Ascending aorta (tissue), 2 donors: ENCODE measurements around the gene HIKESHI. TPM values are rescaled to one million over a fixed set of nuclear protein-coding genes. Genes with fewer than 3 reads are reported as not detected.
"Not testable (repeated sequence)": the region's sequence is repeated elsewhere in the genome, so short reads cannot be mapped to it uniquely, and the experiment has no call there.

Experiments
- DNase-seq, 2 donors: peaks; one replicate each; pipeline ENCODE4 v3.0.0-alpha.2; 2019; ENCODE audit warnings: low spot score in 2 of 2
- H3K27ac ChIP-seq, 2 donors: fragments of 200-600 bp; sonication (generic); one replicate each; pipeline ENCODE4 v1.5.1; 2016 to 2017; ENCODE audit warnings: mild to moderate bottlenecking in 1 of 2
- H3K27me3 ChIP-seq: fragments of 200-600 bp; sonication (generic); one replicate; pipeline ENCODE4 v1.5.1; 2017
- H3K36me3 ChIP-seq, 2 donors: fragments of 200-600 bp; sonication (generic); one replicate each; pipeline ENCODE4 v1.5.1; 2016
- H3K4me1 ChIP-seq, 2 donors: fragments of 200-600 bp; sonication (generic); one replicate each; pipeline ENCODE4 v1.5.1; 2016 to 2017; ENCODE audit warnings: mild to moderate bottlenecking in 1 of 2
- H3K4me3 ChIP-seq, 2 donors: fragments of 200-600 bp; sonication (generic); one replicate each; pipeline ENCODE4 v1.5.1; 2016 to 2017; ENCODE audit warnings: mild to moderate bottlenecking in 1 of 2
- H3K9me3 ChIP-seq, 2 donors: fragments of 200-600 bp; sonication (generic); one replicate each; pipeline ENCODE4 v1.5.1; 2016
- CTCF ChIP-seq, 3 experiments: fragments of 200-600 bp in 2 of 3; fragments of 450-650 bp in 1 of 3; sonication (generic) in 2 of 3; IDR thresholded peaks; one replicate each; pipeline ENCODE4 v1.5.1; 2016 to 2019; ENCODE audit warnings: antibody characterized with exemption in 3 of 3, mild to moderate bottlenecking in 1 of 3, moderate library complexity in 1 of 3
- intact Hi-C: fragments of 100-400 bp; cut with DNase I; formaldehyde crosslinking; loops from one replicate; pipeline ENCODE4 v1.15.1; 2023
- total RNA-seq: library from RNA; depleted of rRNA; stranded (reverse); fragments of >200 nt; gene quantifications from one replicate; pipeline ENCODE4 v1.1.0, GENCODE V29; 2016

The HIKESHI gene
- total RNA-seq, 1 donor from 2014 or later = 28.9 TPM

GRCh38 chr11:86314636-86315035 lies 12.6 kb downstream of the HIKESHI start:
- TF ChIP-seq CTCF (IDR thresholded peaks at IDR 0.05) = no peak
- Histone ChIP-seq H3K27me3 (no peaks in the 10 kb centered on the region), H3K9me3 (no peaks in the 10 kb centered on the region), H3K27ac (no peak overlapping the region), H3K36me3 (peaks cover 9 to 23% of the 10 kb centered on the region in 2 donors), H3K4me3 (no peak overlapping the region), H3K4me1 (no peaks in the 10 kb centered on the region)
- no peak for DNase-seq
- intact Hi-C loops = no loop called here

- no peaks in the 10 kb centered on the region for H3K4me1 ChIP-seq
- no peaks in the 10 kb centered on the region for H3K9me3 ChIP-seq
- no peak overlapping the region for H3K4me3 ChIP-seq
- H3K27me3 ChIP-seq = no peaks in the 10 kb centered on the region
- no peak for DNase-seq
- intact Hi-C loops = no loop called here
- TF ChIP-seq CTCF (IDR thresholded peaks at IDR 0.05) = no peak
- H3K27ac ChIP-seq = no peak overlapping the region
- H3K36me3 ChIP-seq = peaks cover 11 to 38% of the 10 kb centered on the region in 2 donors
Observed at GRCh38 chr11:86335131-86335767, 33.2 kb downstream of the HIKESHI start.

GRCh38 chr11:86337227-86337626 lies 35.2 kb downstream of the HIKESHI start:
- no peak for TF ChIP-seq CTCF (IDR thresholded peaks at IDR 0.05)
- Histone ChIP-seq H3K27me3 (no peaks in the 10 kb centered on the region), H3K4me3 (no peak overlapping the region), H3K36me3 (peaks cover 11 to 38% of the 10 kb centered on the region in 2 donors), H3K9me3 (no peaks in the 10 kb centered on the region), H3K27ac (no peak overlapping the region), H3K4me1 (no peaks in the 10 kb centered on the region)
- intact Hi-C loops = no loop called here
- no peak for DNase-seq

GRCh38 chr11:86341382-86341781 lies 39.3 kb downstream of the HIKESHI start:
- Histone ChIP-seq H3K9me3 (no peaks in the 10 kb centered on the region), H3K36me3 (peaks cover 13 to 33% of the 10 kb centered on the region in 2 donors), H3K27me3 (no peaks in the 10 kb centered on the region), H3K27ac (no peak overlapping the region), H3K4me1 (no peaks in the 10 kb centered on the region), H3K4me3 (no peak overlapping the region)
- TF ChIP-seq CTCF (IDR thresholded peaks at IDR 0.05) = no peak
- intact Hi-C loops = no loop called here
- DNase-seq = no peak

GRCh38 chr11:86346513-86346912 lies 44.5 kb downstream of the HIKESHI start:
- H3K4me3 ChIP-seq = no peak overlapping the region
- H3K9me3 ChIP-seq = no peaks in the 10 kb centered on the region
- no peaks in the 10 kb centered on the region for H3K4me1 ChIP-seq
- no peak for TF ChIP-seq CTCF (IDR thresholded peaks at IDR 0.05)
- no peak for DNase-seq
- intact Hi-C loops = no loop called here
- no peak overlapping the region for H3K27ac ChIP-seq
- no peaks in the 10 kb centered on the region for H3K27me3 ChIP-seq
- peaks cover 5 to 13% of the 10 kb centered on the region in 2 donors for H3K36me3 ChIP-seq

- Histone ChIP-seq H3K4me3 (no peak overlapping the region), H3K27me3 (no peaks in the 10 kb centered on the region), H3K27ac (no peak overlapping the region), H3K4me1 (no peaks in the 10 kb centered on the region), H3K9me3 (no peaks in the 10 kb centered on the region), H3K36me3 (no peaks in the 10 kb centered on the region)
- no peak for TF ChIP-seq CTCF (IDR thresholded peaks at IDR 0.05)
- DNase-seq = no peak
- intact Hi-C loops = no loop called here
Observed at GRCh38 chr11:86355256-86355655, 53.2 kb downstream of the HIKESHI start.

GRCh38 chr11:86357412-86357811 lies 55.4 kb downstream of the HIKESHI start:
- H3K36me3 ChIP-seq, H3K4me3 ChIP-seq, DNase-seq, H3K4me1 ChIP-seq, intact Hi-C loops, H3K27ac ChIP-seq, H3K27me3 ChIP-seq, H3K9me3 ChIP-seq: not testable (repeated sequence)
